ENCODE data around the gene CDK12.

GRCh38 chr17:39487946-39488345 lies 26.7 kb downstream of the CDK12 start:
- no peak for TF ChIP-seq YY1 (IDR thresholded peaks at IDR 0.05; ENCODE audit: insufficient read depth, insufficient read length)
- no peak for TF ChIP-seq ZNF274 (IDR thresholded peaks at IDR 0.05; ENCODE audit: low read depth, low read length)

All from NT2/D1 (cell line).